GM18526 (cell line): ENCODE results near the gene SYT9.

Source experiments
- POLR2A ChIP-seq: IDR thresholded peaks from 3 replicates; pipeline ENCODE4 v1.6.1; 2011; ENCODE audit not compliant: insufficient read length; ENCODE audit errors: extremely low read depth

Gene SYT9

GRCh38 chr11:7257724-7258123 is 6.0 kb downstream of the SYT9 start:
- no peak for TF ChIP-seq POLR2A

- TF ChIP-seq POLR2A = no peak
Measured at GRCh38 chr11:7261578-7261977, 9.9 kb downstream of the SYT9 start.

- no peak for TF ChIP-seq POLR2A
Measured at GRCh38 chr11:7262672-7263071, 11.0 kb downstream of the SYT9 start.

GRCh38 chr11:7263842-7264241 is 12.1 kb downstream of the SYT9 start:
- no peak for TF ChIP-seq POLR2A

GRCh38 chr11:7268758-7269157 is 17.1 kb downstream of the SYT9 start:
- TF ChIP-seq POLR2A = no peak

GRCh38 chr11:7270233-7270865 is 18.6 kb downstream of the SYT9 start:
- no peak for TF ChIP-seq POLR2A

GRCh38 chr11:7272373-7272772 is 20.7 kb downstream of the SYT9 start:
- no peak for TF ChIP-seq POLR2A

- TF ChIP-seq POLR2A = no peak
Measured at GRCh38 chr11:7275133-7275532, 23.4 kb downstream of the SYT9 start.

GRCh38 chr11:7278314-7278917 is 26.7 kb downstream of the SYT9 start:
- no peak for TF ChIP-seq POLR2A

GRCh38 chr11:7279676-7280075 is 28.0 kb downstream of the SYT9 start:
- no peak for TF ChIP-seq POLR2A

GRCh38 chr11:7281079-7281478 is 29.4 kb downstream of the SYT9 start:
- TF ChIP-seq POLR2A = no peak

GRCh38 chr11:7281809-7282208 is 30.1 kb downstream of the SYT9 start:
- TF ChIP-seq POLR2A = no peak

- no peak for TF ChIP-seq POLR2A
Measured at GRCh38 chr11:7286178-7286577, 34.5 kb downstream of the SYT9 start.

- TF ChIP-seq POLR2A = no peak
Measured at GRCh38 chr11:7291100-7291829, 39.6 kb downstream of the SYT9 start.

- TF ChIP-seq POLR2A = no peak
Measured at GRCh38 chr11:7292922-7293321, 41.2 kb downstream of the SYT9 start.

- no peak for TF ChIP-seq POLR2A
Measured at GRCh38 chr11:7299393-7299792, 47.7 kb downstream of the SYT9 start.
